Right cardiac atrium (tissue), 5 donors: ENCODE results near the gene CYSLTR1. TPM values are rescaled to one million over a fixed set of nuclear protein-coding genes. Genes with fewer than 3 reads are reported as not detected.

Experiments
- polyA plus RNA-seq: library from polyadenylated mRNA; stranded (reverse); fragments of 200-250 nt; gene quantifications from one replicate; pipeline ENCODE4 v1.2.3, GENCODE V29; 2013
- total RNA-seq, 4 donors: library from RNA; stranded (reverse); fragmentation: NEBNext Ultra II Directional; extraction: Animal tissue kit (Norgen Biotek cat#: 25700); gene quantifications; one replicate each; pipeline ENCODE4 v1.2.1, GENCODE V29; 2021
- donor health status: healthy with polysubstance abuse.
- donor health status: DM: no; HTN: yes; CAD: no.
- donor health status: DM: no; HTN: no; CAD: no.
- donor health status: DM: no; HTN: yes; CAD: no; lungs with severe emphysema.
- donor health status: DM: yes; HTN: yes; CAD: no.

The CYSLTR1 gene
- total and polyA plus RNA-seq, 5 donors: 0.52 to 1.2 (median 1.1) TPM

Other genes with a start within 250 kb of the CYSLTR1 start
- gene PGK1, start 223.4 kb downstream of the CYSLTR1 start, total RNA-seq: 100 to 1,000 TPM; 421 to 475 (median 440) TPM
- 234 TPM for gene PGK1, start 223.4 kb downstream of the CYSLTR1 start, polyA plus RNA-seq
- gene TAF9B, start 188.0 kb downstream of the CYSLTR1 start, total RNA-seq: 10 to 100 TPM; 20.1 to 25.5 (median 21.9) TPM
- gene TAF9B, start 188.0 kb downstream of the CYSLTR1 start, polyA plus RNA-seq: 14.8 TPM